Astrocyte (in vitro differentiated cells and primary cell): ENCODE measurements around the gene ATP2B2. TPM values are rescaled to one million over a fixed set of nuclear protein-coding genes. Genes with fewer than 3 reads are reported as not detected.

Experiments
- DNase-seq: peaks from one replicate; pipeline ENCODE4 v3.0.0-alpha.2; 2010; ENCODE audit warnings: low read depth
- FAIRE-seq: peaks from 2 replicates; lab custom pipeline; 2011; peaks lifted over from hg19 to GRCh38; lab: Jason Lieb, UNC
- H2AFZ ChIP-seq: 2 replicates; pipeline ENCODE4 v1.6.0; 2012; ENCODE audit warnings: low read depth, low read length, inconsistent platforms
- H3K27ac ChIP-seq: 2 replicates; pipeline ENCODE4 v1.5.1; 2011; ENCODE audit warnings: low read depth, low read length, inconsistent platforms
- H3K27me3 ChIP-seq: 2 replicates; pipeline ENCODE4 v1.6.0; 2011; ENCODE audit warnings: low read length, inconsistent platforms; ENCODE audit not compliant: insufficient read depth
- H3K36me3 ChIP-seq: 2 replicates; pipeline ENCODE4 v1.5.1; 2011; ENCODE audit warnings: low read length, inconsistent platforms; ENCODE audit not compliant: insufficient read depth
- H3K4me1 ChIP-seq: 2 replicates; pipeline ENCODE4 v1.5.1; 2011; ENCODE audit warnings: low read length, inconsistent platforms; ENCODE audit not compliant: insufficient read depth
- H3K4me2 ChIP-seq: 2 replicates; pipeline ENCODE4 v1.6.0; 2012; ENCODE audit warnings: low read length, inconsistent platforms
- H3K4me3 ChIP-seq: 2 replicates; pipeline ENCODE4 v1.5.1; 2011; ENCODE audit warnings: low read depth, mild to moderate bottlenecking, low read length, inconsistent platforms; ENCODE audit not compliant: insufficient read depth
- H3K79me2 ChIP-seq: 2 replicates; pipeline ENCODE4 v1.6.0; 2012; ENCODE audit warnings: mild to moderate bottlenecking, low read length, inconsistent platforms; ENCODE audit not compliant: insufficient read depth
- H3K9ac ChIP-seq: 2 replicates; pipeline ENCODE4 v1.6.0; 2012; ENCODE audit warnings: mild to moderate bottlenecking, low read length, inconsistent platforms
- H3K9me3 ChIP-seq: 2 replicates; pipeline ENCODE4 v1.5.1; 2012; ENCODE audit warnings: low read depth, mild to moderate bottlenecking, low read length, inconsistent platforms; ENCODE audit not compliant: insufficient read depth
- H4K20me1 ChIP-seq: 2 replicates; pipeline ENCODE4 v1.6.0; 2012; ENCODE audit warnings: low read length, inconsistent platforms; ENCODE audit not compliant: insufficient read depth
- H3K27ac Mint-ChIP-seq: one replicate; pipeline ENCODE4 v1.8.0; 2021; ENCODE audit warnings: mild to moderate bottlenecking, mixed read lengths; ENCODE audit not compliant: unreplicated experiment
- H3K27me3 Mint-ChIP-seq: one replicate; pipeline ENCODE4 v1.8.0; 2021; ENCODE audit warnings: low read depth, mixed read lengths; ENCODE audit not compliant: unreplicated experiment
- H3K36me3 Mint-ChIP-seq: one replicate; pipeline ENCODE4 v1.8.0; 2021; ENCODE audit warnings: low read depth, mixed read lengths; ENCODE audit not compliant: unreplicated experiment
- H3K4me1 Mint-ChIP-seq: one replicate; pipeline ENCODE4 v1.8.0; 2021; ENCODE audit warnings: low read depth, mixed read lengths; ENCODE audit not compliant: unreplicated experiment
- H3K4me3 Mint-ChIP-seq: one replicate; pipeline ENCODE4 v1.8.0; 2021; ENCODE audit warnings: mild to moderate bottlenecking, moderate library complexity, mixed read lengths; ENCODE audit not compliant: unreplicated experiment
- H3K9me3 Mint-ChIP-seq: one replicate; pipeline ENCODE4 v1.8.0; 2021; ENCODE audit warnings: mild to moderate bottlenecking, mixed read lengths; ENCODE audit not compliant: unreplicated experiment
- EZH2 ChIP-seq: IDR thresholded peaks from 2 replicates; pipeline ENCODE4 v1.6.1; 2012; ENCODE audit warnings: mild to moderate bottlenecking, low read length, inconsistent platforms; ENCODE audit not compliant: insufficient read depth
- total RNA-seq: library from RNA; stranded (reverse); gene quantifications from 2 replicates; pipeline ENCODE4 v1.2.1, GENCODE V29; 2021
- TF ChIP-seq, protein P1 (sequence below): IDR thresholded peaks from 2 replicates; pipeline ENCODE4 v1.5.1; 2011; ENCODE audit warnings: low read depth, mild to moderate bottlenecking, inconsistent platforms, low read length, moderate library complexity; ENCODE audit not compliant: insufficient read depth

Gene ATP2B2
- total RNA-seq, 1 donor from 2014 or later: 0.05 TPM

DNA sequence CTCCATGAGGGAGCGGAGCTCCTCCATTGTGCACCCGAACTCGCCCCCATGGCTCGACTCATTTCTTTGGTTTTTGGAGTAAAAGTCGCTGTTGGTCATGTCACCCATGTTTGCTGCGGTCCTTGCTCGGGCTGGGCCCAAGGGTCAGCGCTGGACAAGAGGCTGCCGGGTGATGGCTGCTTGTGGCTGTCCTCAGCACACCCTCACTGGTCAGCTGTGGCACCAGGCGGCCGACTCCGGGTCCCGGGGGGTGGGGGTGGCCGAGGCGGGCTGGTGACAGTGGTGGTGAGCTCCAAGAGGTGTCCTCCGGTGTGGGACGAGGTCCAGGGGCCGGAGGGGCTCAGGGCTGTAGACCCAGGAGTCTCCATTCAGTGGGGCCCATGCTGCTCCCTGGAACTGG is 56.0 kb downstream of the ATP2B2 start:
- no peak overlapping the region for H3K9ac ChIP-seq
- H3K27me3 Mint-ChIP-seq: peaks cover 61% of the 10 kb centered on the region
- no peaks in the 10 kb centered on the region for H3K9me3 ChIP-seq
- no peaks in the 10 kb centered on the region for H3K79me2 ChIP-seq
- no peaks in the 10 kb centered on the region for H4K20me1 ChIP-seq
- H3K4me3 ChIP-seq: no peak overlapping the region
- peaks cover 14% of the 10 kb centered on the region for H3K4me1 ChIP-seq
- DNase-seq: no peak
- no peak overlapping the region for H2AFZ ChIP-seq
- H3K4me2 ChIP-seq: no peak overlapping the region
- H3K27ac ChIP-seq: no peak overlapping the region
- no peaks in the 10 kb centered on the region for H3K36me3 Mint-ChIP-seq
- no peaks in the 10 kb centered on the region for H3K36me3 ChIP-seq
- peaks cover 11% of the 10 kb centered on the region for H3K4me1 Mint-ChIP-seq
- H3K27ac Mint-ChIP-seq: no peak overlapping the region
- TF ChIP-seq, protein P1, sequence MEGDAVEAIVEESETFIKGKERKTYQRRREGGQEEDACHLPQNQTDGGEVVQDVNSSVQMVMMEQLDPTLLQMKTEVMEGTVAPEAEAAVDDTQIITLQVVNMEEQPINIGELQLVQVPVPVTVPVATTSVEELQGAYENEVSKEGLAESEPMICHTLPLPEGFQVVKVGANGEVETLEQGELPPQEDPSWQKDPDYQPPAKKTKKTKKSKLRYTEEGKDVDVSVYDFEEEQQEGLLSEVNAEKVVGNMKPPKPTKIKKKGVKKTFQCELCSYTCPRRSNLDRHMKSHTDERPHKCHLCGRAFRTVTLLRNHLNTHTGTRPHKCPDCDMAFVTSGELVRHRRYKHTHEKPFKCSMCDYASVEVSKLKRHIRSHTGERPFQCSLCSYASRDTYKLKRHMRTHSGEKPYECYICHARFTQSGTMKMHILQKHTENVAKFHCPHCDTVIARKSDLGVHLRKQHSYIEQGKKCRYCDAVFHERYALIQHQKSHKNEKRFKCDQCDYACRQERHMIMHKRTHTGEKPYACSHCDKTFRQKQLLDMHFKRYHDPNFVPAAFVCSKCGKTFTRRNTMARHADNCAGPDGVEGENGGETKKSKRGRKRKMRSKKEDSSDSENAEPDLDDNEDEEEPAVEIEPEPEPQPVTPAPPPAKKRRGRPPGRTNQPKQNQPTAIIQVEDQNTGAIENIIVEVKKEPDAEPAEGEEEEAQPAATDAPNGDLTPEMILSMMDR: no peak
- no peak for TF ChIP-seq EZH2
- peaks cover 26% of the 10 kb centered on the region for H3K27me3 ChIP-seq
- no peak overlapping the region for H3K4me3 Mint-ChIP-seq
- FAIRE-seq: no peak
- H3K9me3 Mint-ChIP-seq: no peaks in the 10 kb centered on the region

DNA sequence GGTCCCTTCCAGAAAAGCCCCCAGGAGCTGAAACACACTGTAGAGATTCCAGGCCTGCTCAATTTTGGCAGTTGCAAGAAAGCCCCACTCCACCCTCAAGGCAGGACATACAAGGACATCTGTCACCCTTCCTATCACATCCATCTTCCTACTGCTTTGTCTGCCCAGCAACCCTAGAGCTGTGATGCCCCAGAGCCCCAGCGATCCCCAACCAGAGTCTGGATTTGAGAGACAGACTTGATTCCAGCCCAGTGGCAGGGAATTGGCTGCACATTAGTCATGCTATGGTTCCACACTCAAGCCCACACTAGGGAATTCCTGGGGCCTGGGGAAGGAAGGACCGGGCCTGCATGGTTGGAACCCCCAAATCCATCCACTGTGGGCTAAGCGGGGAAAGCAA is 56.8 kb downstream of the ATP2B2 start:
- no peak overlapping the region for H3K9ac ChIP-seq
- H3K9me3 Mint-ChIP-seq: no peaks in the 10 kb centered on the region
- no peak overlapping the region for H3K27ac Mint-ChIP-seq
- no peak for TF ChIP-seq EZH2
- TF ChIP-seq, protein P1: no peak
- peaks cover 14% of the 10 kb centered on the region for H3K4me1 ChIP-seq
- H3K36me3 Mint-ChIP-seq: no peaks in the 10 kb centered on the region
- no peaks in the 10 kb centered on the region for H3K9me3 ChIP-seq
- peaks cover 21% of the 10 kb centered on the region for H3K27me3 ChIP-seq
- H3K27me3 Mint-ChIP-seq: peaks cover 57% of the 10 kb centered on the region
- DNase-seq (no peak), FAIRE-seq (no peak)
- H3K27ac ChIP-seq: no peak overlapping the region
- H3K4me3 ChIP-seq: no peak overlapping the region
- no peak overlapping the region for H2AFZ ChIP-seq
- no peaks in the 10 kb centered on the region for H3K36me3 ChIP-seq
- no peak overlapping the region for H3K4me3 Mint-ChIP-seq
- no peaks in the 10 kb centered on the region for H3K79me2 ChIP-seq
- H3K4me2 ChIP-seq: no peak overlapping the region
- no peaks in the 10 kb centered on the region for H4K20me1 ChIP-seq
- H3K4me1 Mint-ChIP-seq: peaks cover 11% of the 10 kb centered on the region

DNA sequence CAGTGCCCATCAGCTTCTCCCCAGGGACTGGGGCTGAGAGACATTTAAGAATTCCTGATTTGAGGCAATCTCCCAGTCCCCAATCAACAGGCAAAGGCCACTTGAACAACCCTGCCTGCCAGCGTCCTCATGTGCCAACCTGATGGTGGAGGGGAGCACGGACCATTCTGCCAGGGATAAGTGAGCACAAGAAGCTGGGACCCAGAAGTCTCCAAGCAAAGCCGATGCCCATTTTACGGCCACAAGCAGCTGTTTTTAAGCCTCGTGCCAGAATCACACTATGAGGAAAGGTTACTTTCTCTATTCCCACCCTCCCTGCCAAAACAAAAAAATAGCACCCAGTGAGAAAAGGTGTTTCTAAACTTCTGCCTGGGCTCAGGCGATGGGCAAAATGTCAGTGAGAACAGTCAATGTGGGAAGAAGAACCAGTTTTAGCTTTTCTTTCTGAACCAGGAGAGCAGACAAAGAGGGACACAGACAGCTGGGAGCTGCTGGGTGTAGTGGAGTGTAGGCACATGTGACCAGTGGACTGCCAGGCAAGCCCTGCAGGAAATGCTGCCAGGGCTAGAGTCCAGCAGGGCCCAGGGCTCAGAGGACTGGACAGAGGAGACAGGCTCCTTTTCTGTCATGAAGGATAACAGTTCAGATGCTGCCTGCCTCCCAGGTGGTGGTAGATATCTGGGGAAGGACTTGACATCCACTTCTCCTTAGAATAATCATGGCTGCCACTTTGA is 57.7 kb downstream of the ATP2B2 start:
- Histone ChIP-seq H3K9ac (no peak overlapping the region), H2AFZ (no peak overlapping the region), H3K9me3 (no peaks in the 10 kb centered on the region), H3K27ac (no peak overlapping the region), H4K20me1 (no peaks in the 10 kb centered on the region), H3K36me3 (no peaks in the 10 kb centered on the region), H3K4me1 (peaks cover 18% of the 10 kb centered on the region), H3K27me3 (peaks cover 15% of the 10 kb centered on the region), H3K4me2 (no peak overlapping the region), H3K4me3 (no peak overlapping the region), H3K79me2 (no peaks in the 10 kb centered on the region)
- FAIRE-seq: no peak
- H3K36me3 Mint-ChIP-seq: peaks cover 2% of the 10 kb centered on the region
- H3K4me3 Mint-ChIP-seq: no peak overlapping the region
- DNase-seq: no peak
- H3K9me3 Mint-ChIP-seq: peaks cover 2% of the 10 kb centered on the region
- no peak overlapping the region for H3K27ac Mint-ChIP-seq
- peaks cover 56% of the 10 kb centered on the region for H3K27me3 Mint-ChIP-seq
- peaks cover 11% of the 10 kb centered on the region for H3K4me1 Mint-ChIP-seq
- no peak for TF ChIP-seq EZH2
- TF ChIP-seq, protein P1: no peak
